Measurements from ENCODE around the gene MAGI1.
"Not testable (repeated sequence)": the region's sequence is repeated elsewhere in the genome, so short reads cannot be mapped to it uniquely, and the experiment has no call there.

MAGI1 gene

DNA sequence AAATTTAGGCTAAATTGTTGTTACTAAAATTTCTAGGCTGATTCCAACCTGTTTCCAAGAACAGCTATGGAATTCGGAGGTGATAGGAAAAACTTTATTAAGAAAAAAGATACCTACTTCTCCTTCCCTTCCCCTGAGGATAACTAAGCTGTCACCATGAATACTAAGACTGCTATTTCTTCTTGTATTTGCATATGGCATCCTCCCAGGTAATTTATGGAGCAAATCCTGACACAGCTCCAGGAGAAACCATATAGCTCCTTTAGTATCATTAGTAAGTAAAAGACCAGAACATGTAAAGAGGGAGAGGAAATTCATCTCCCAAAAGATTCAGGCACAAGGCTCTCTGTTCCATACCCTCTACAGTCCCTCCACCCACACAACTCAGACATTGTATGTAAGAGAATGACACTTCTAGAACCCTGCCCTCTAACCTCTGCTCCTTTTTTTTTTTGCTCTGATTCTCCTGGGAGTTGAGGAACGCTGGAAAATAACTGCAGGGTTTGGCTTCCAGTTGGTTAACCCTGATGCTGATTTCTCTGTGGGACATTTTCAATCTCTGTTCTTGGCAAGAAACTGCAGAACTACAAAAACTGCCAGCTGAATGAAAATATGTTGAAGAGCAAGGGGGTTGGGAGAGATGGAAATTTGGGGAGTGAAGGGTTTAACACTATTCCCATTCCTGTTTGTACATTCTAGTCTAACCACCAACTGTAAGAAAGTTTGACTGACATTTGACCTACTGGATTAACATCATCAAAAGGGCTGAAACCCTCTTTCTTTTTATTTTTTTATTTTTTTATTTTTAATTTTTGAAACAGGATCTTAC lies 14.2 kb upstream of the MAGI1 start:
- DNase-seq (ENCODE audit: extremely low read depth, low read depth): no peak

DNA sequence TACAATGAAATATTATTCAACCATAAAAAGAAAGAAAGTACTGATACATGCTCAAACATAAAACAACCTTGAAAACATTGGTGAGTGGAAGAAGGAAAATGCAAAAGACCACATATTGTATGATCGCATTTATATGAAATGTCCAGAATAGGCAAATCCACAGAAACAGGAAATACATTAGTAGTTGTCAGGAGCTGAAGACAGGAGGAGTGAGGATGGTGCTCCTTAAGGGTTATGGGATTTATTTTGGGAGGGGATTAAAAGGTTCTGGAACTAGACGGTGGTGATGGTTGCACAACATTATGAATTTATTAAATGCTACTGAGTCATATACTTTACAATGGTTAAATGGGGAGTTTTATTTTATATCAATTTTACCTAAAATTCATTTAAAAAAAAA lies 12.1 kb upstream of the MAGI1 start:
- TF ChIP-seq, protein P1, sequence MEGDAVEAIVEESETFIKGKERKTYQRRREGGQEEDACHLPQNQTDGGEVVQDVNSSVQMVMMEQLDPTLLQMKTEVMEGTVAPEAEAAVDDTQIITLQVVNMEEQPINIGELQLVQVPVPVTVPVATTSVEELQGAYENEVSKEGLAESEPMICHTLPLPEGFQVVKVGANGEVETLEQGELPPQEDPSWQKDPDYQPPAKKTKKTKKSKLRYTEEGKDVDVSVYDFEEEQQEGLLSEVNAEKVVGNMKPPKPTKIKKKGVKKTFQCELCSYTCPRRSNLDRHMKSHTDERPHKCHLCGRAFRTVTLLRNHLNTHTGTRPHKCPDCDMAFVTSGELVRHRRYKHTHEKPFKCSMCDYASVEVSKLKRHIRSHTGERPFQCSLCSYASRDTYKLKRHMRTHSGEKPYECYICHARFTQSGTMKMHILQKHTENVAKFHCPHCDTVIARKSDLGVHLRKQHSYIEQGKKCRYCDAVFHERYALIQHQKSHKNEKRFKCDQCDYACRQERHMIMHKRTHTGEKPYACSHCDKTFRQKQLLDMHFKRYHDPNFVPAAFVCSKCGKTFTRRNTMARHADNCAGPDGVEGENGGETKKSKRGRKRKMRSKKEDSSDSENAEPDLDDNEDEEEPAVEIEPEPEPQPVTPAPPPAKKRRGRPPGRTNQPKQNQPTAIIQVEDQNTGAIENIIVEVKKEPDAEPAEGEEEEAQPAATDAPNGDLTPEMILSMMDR (IDR thresholded peaks at IDR 0.05; ENCODE audit: low read depth, low read length): no peak
- no peak for DNase-seq (ENCODE audit: extremely low read depth, low read depth)

More for the DNA sequence above, 14.2 kb upstream of the MAGI1 start:
- TF ChIP-seq, protein P1 (IDR thresholded peaks at IDR 0.05; ENCODE audit: low read depth, low read length): no peak

DNA sequence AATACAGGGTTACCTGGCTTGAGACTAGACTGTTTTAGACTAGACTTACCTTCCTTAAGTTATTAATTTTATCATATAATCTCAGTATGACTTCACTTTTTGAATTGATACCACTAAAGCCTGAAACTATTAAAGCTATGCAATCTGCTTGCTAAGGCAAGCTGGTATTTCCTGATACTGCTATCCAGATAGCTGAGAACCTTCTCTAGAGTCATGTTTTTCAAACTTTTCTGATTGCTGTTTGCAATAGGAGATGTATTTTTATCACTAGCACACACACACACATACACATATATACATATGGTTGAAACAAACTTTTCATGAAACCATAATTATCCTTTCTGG lies 9.3 kb upstream of the MAGI1 start:
- TF ChIP-seq, protein P1 (IDR thresholded peaks at IDR 0.05; ENCODE audit: low read depth, low read length): no peak
- DNase-seq (ENCODE audit: extremely low read depth, low read depth): no peak

DNA sequence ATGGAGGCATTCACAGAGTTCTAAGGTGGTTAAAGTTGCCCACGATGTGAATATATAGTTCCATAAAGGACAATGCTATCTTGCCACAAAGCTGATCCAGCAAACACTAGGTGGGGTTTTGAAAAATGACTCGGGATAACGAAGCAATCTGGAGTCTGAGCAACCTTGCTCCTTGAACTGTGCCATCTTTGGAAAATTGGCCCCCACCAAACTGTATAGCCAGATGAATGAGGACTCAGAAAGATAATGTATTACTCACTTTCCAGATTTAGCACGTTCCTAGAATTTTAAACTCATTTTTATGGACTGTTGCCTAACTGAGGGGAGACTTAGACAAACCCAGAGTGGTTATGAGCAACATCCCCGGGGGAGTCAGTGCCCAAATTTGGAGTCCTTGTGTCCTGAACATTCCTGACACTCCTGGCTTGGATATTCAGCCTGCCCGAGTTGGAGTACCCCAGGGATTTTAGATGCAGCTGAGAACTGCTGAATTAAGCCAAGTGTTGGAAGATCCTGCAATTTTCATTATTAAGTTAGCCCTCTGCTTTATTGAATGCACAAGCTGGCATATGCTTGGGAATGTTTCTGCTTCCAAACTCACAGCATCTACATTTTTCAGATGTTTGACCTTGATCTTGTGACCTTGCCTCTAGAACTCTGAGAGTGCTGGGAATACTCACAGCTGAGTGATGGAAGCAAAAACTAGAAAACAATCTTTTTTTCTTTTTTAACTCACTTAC lies 8.8 kb upstream of the MAGI1 start:
- TF ChIP-seq, protein P1 (IDR thresholded peaks at IDR 0.05; ENCODE audit: low read depth, low read length): peak; percentile 18

DNA sequence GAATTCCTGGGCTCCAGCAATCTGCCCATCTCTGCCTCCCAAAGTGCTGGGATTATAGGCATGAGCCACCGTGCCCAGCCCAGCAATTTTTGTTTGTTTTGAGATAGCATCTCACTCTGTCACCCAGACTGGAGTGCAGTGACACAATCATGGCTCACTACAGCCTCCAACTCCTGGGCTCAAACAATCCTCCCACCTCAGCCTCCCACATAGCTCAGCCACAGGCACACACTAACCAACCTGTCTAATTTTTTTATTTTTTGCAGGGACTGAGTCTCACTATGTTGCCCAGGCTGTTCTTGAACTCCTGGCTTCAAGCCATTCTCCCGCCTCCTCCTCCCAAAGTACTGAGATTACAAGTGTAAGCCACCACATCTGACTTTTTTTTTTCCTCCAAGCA lies 7.6 kb upstream of the MAGI1 start:
- not testable (repeated sequence) for DNase-seq (ENCODE audit: extremely low read depth, low read depth)

More for the DNA sequence above, 8.8 kb upstream of the MAGI1 start:
- no peak for DNase-seq (ENCODE audit: extremely low read depth, low read depth)

DNA sequence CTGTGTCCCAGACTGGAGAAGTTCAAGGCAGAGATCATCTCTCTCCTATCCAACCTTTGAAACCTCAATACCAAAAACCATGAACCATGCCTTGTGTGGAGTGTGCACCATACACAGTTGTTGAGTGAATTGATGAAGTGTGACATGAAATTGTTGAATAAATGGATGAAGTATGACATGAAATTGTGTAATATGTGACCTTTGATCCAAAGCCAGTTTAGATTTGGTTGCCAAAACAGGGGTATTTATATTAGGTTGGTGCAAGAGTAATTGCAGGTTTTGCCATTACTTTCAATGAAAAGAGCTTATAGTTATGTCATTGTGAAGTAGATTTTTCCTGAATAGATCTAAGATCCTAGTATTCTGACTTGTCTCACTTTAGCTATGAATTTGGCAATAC lies 3.1 kb upstream of the MAGI1 start:
- TF ChIP-seq, protein P1 (IDR thresholded peaks at IDR 0.05; ENCODE audit: low read depth, low read length): no peak
- no peak for DNase-seq (ENCODE audit: extremely low read depth, low read depth)

DNA sequence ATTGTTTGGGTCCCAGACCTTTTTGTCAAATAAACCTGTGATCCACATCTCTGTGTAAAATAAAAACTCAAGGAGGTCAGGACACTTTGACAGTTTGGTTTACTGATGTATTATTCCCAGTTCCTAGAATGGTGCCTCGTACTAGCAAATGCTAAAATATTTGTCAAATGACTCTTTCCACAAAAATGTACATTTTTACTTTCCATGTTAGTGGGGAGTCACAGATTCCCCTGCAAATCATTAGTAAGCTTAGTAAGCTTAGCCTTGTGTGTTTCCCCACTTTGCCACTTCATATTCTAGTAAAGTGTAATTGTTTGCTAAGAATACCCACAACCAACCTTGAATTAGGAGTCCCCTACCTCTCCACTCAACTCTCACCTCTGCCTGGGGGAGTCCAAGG lies 2.4 kb upstream of the MAGI1 start:
- DNase-seq (ENCODE audit: extremely low read depth, low read depth): no peak
- TF ChIP-seq, protein P1 (IDR thresholded peaks at IDR 0.05; ENCODE audit: low read depth, low read length): no peak
